ENCODE measurements around the gene B3GAT3.
A peak's percentile ranks its signal among the peaks of the same experiment; 100 is the strongest.
"Not testable (repeated sequence)": the region's sequence is repeated elsewhere in the genome, so short reads cannot be mapped to it uniquely, and the experiment has no call there.

Gene B3GAT3

GRCh38 chr11:62577046-62577714 lies 44.6 kb downstream of the B3GAT3 start:
- no peak for DNase-seq (ENCODE audit: low spot score)

GRCh38 chr11:62575837-62576236 lies 45.9 kb downstream of the B3GAT3 start:
- DNase-seq (ENCODE audit: low spot score): no peak

DNA sequence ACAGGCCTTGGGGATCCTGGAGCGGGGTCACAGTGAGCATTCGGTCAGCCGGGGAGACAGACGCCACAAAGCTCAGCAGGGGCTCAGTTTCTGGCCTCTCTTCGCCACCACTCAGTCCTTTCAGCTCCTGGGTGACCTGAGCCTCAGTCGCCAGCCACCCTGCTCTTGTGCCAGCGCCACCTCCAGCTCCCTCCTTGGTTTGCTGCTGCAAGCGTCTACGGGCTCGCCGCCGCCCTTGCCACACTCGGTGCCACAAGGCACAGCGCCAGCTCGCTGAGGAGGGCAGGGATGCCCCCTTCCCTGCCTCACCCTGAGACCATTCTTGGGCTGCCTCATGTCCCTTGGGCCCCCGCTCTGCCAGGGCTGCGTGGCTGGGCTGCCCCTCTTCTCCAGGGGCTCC lies 46.6 kb downstream of the B3GAT3 start:
- DNase-seq (ENCODE audit: low spot score): no peak

DNA sequence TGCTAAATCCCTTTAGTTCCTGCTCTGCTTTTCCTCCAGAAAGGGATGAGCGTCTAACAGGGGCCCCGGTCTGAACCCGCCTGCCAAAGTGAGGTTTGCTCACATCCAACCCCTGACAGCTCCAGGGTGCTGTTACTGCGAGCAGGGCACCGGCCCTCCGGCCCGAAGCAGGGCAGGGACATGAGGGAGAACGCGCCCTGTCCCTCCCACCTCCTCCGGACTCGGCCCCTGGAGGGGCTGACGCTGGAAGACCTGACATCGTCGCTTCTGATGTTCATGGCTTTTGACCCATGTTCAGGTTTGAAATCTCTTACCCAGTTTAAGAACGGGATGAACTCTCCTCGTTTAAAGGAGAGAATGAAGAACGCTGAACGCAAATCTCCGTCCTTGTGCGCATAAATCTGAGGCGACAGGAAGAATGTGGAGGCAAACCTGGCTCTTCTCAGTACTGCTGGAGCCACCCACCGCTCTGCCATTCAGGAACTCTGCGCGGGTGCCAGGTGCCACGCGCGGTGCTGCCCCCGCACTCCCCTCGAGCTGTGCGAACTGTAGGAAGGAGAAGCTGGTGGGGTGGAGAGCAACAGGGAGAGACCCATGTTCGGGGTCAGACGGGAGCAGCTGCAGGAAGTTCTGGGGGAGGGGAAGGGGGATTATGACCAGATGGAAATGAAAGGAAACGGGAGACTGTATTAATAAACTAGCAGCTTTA lies 47.3 kb downstream of the B3GAT3 start:
- DNase-seq (ENCODE audit: low spot score): peak; percentile 43

- DNase-seq (ENCODE audit: low spot score): peak; percentile 99
Measured at GRCh38 chr11:62573592-62574362, 48.0 kb downstream of the B3GAT3 start, which contains the start of gene EEF1G. Gene EEF1G (minus strand): TSS chr11:62573891. CDS start chr11:62573842, 49 bp downstream.

GRCh38 chr11:62573006-62573591 lies 48.7 kb downstream of the B3GAT3 start:
- DNase-seq (ENCODE audit: low spot score): peak; percentile 52

GRCh38 chr11:62572431-62572830 lies 49.4 kb downstream of the B3GAT3 start:
- DNase-seq (ENCODE audit: low spot score): no peak

DNA sequence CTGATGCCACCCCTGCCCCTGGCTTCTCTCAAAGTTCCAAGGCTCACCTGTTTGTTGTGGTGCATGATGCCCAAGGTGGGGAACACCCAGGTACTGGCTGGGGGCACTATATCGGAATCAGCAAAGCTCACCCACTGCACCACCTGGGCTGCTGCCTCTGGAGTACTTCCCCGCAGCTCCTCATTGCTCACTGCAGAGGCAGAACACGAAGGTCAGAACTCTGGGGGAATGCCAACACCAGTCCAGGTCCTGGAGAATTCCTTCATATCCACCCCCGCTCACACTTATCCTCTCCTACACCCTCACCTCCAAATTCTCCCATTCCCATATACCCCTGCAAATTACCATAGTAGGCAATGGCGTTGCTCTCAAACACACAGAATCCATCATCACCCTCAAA lies 50.3 kb downstream of the B3GAT3 start:
- DNase-seq (ENCODE audit: low spot score): not testable (repeated sequence)

DNA sequence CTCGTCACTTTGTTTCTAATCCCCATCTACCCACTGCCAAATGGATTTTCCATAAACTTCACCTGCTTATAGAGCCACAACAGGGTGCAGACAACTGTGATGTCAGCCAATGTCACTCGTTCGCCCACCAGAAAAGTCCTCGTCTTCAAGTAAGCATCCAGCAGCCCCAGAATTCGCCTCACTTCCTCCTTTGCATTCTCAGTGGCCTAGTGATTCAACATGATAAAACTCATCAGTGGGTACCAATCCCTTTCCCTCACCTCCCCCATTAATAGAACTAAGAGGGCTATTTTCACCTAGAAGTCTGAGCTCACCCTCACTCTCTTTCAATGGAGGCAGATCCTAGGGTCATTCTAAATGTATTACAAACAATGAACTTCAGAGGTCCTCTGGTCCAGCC lies 50.9 kb downstream of the B3GAT3 start:
- not testable (repeated sequence) for DNase-seq (ENCODE audit: low spot score)

DNA sequence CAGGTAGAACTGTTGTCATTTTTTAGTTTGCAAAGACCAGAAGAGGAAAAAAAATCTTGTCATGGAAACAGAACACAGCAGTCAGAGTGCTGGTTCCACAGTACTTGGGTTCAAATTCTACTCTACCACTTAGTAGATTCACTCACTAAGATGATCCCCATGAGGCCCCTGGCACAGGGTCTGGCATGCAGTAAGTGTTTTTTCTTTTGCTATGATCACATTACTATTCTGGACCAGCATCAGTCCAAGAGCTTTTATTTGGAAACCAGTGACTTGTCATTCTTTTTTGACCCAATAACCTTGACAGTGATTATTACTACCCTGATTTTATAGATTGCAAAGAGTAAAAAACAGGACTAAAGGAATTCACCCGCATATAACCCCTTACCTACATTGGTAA lies 52.2 kb downstream of the B3GAT3 start:
- no peak for DNase-seq (ENCODE audit: low spot score)

GRCh38 chr11:62567018-62567633 lies 54.7 kb downstream of the B3GAT3 start:
- DNase-seq (ENCODE audit: low spot score): no peak

DNA sequence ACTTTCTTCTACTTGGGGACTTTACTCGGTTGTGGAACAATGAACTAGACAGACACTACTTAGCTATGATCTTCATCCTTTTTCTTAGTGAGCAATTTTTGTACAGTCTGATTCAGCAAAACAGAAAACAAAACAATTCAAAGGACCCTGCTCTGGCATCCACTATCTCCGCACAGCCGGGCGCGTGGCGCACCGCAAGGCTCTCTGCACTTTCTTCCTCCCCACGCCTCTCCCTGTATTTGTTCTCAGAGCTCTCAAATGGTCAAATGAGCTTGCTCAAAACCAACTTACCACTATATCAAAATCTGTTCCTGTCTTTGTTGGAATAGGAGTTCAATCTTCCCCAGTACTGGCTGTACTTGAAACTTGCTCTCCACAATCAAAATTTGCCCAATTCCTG lies 55.5 kb downstream of the B3GAT3 start:
- no peak for DNase-seq (ENCODE audit: low spot score)

Data from RKO (cell line).